ENCODE data around the gene ATXN7L2.

ATXN7L2 gene

GRCh38 chr1:109503935-109504334 lies 20.2 kb downstream of the ATXN7L2 start:
- TF ChIP-seq TCF4 (CRISPR knock-in tag; IDR thresholded peaks at IDR 0.05; ENCODE audit: borderline replicate concordance) (no peak), ZNF565 (CRISPR knock-in tag; conservative IDR thresholded peaks at IDR 0.05; ENCODE audit: low read depth) (no peak), ZC3H10 (CRISPR knock-in tag; IDR thresholded peaks at IDR 0.05) (no peak), RARB (CRISPR knock-in tag; IDR thresholded peaks at IDR 0.05) (no peak), SNAI2 (CRISPR knock-in tag; IDR thresholded peaks at IDR 0.05) (no peak), CSDC2 (CRISPR knock-in tag; IDR thresholded peaks at IDR 0.05) (no peak), ARNTL (CRISPR knock-in tag; IDR thresholded peaks at IDR 0.05; ENCODE audit: borderline replicate concordance, low read depth) (no peak), ZFP30 (CRISPR knock-in tag; IDR thresholded peaks at IDR 0.05) (no peak), ZNF8 (CRISPR knock-in tag; IDR thresholded peaks at IDR 0.05) (no peak), PATZ1 (CRISPR knock-in tag; IDR thresholded peaks at IDR 0.05; ENCODE audit: borderline replicate concordance) (no peak), CREB5 (CRISPR knock-in tag; IDR thresholded peaks at IDR 0.05; ENCODE audit: low read depth) (no peak), ZFP3 (CRISPR knock-in tag; IDR thresholded peaks at IDR 0.05) (no peak), ISL1 (CRISPR knock-in tag; IDR thresholded peaks at IDR 0.05) (no peak), BACH2 (CRISPR knock-in tag; IDR thresholded peaks at IDR 0.05; ENCODE audit: borderline replicate concordance) (no peak), OSR1 (CRISPR knock-in tag; IDR thresholded peaks at IDR 0.05) (no peak), ZNF70 (CRISPR knock-in tag; IDR thresholded peaks at IDR 0.05) (no peak), TOX (CRISPR knock-in tag; IDR thresholded peaks at IDR 0.05; ENCODE audit: borderline replicate concordance) (no peak)
- no peak for ATAC-seq

GRCh38 chr1:109504974-109505373 lies 21.3 kb downstream of the ATXN7L2 start:
- TF ChIP-seq ZNF70 (CRISPR knock-in tag; IDR thresholded peaks at IDR 0.05) (no peak), ZC3H10 (CRISPR knock-in tag; IDR thresholded peaks at IDR 0.05) (no peak), PPARA (CRISPR knock-in tag; IDR thresholded peaks at IDR 0.05; ENCODE audit: borderline replicate concordance) (no peak), TOX (CRISPR knock-in tag; IDR thresholded peaks at IDR 0.05; ENCODE audit: borderline replicate concordance) (no peak), ZFP3 (CRISPR knock-in tag; IDR thresholded peaks at IDR 0.05) (no peak), GLIS3 (CRISPR knock-in tag; IDR thresholded peaks at IDR 0.05) (no peak), CSDC2 (CRISPR knock-in tag; IDR thresholded peaks at IDR 0.05) (no peak), RARB (CRISPR knock-in tag; IDR thresholded peaks at IDR 0.05) (no peak), ZNF565 (CRISPR knock-in tag; conservative IDR thresholded peaks at IDR 0.05; ENCODE audit: low read depth) (no peak), OSR1 (CRISPR knock-in tag; IDR thresholded peaks at IDR 0.05) (no peak), TCF4 (CRISPR knock-in tag; IDR thresholded peaks at IDR 0.05; ENCODE audit: borderline replicate concordance) (no peak), ZFP30 (CRISPR knock-in tag; IDR thresholded peaks at IDR 0.05) (no peak)
- no peak for ATAC-seq

GRCh38 chr1:109508001-109508872 lies 24.5 kb downstream of the ATXN7L2 start:
- no peak for ATAC-seq
- TF ChIP-seq ZNF8 (CRISPR knock-in tag; IDR thresholded peaks at IDR 0.05) (no peak), GLIS3 (CRISPR knock-in tag; IDR thresholded peaks at IDR 0.05) (no peak), BACH2 (CRISPR knock-in tag; IDR thresholded peaks at IDR 0.05; ENCODE audit: borderline replicate concordance) (no peak), TSHZ2 (CRISPR knock-in tag; IDR thresholded peaks at IDR 0.05) (no peak), TOX (CRISPR knock-in tag; IDR thresholded peaks at IDR 0.05; ENCODE audit: borderline replicate concordance) (no peak), TCF4 (CRISPR knock-in tag; IDR thresholded peaks at IDR 0.05; ENCODE audit: borderline replicate concordance) (no peak), ISL1 (CRISPR knock-in tag; IDR thresholded peaks at IDR 0.05) (no peak), ZNF70 (CRISPR knock-in tag; IDR thresholded peaks at IDR 0.05) (no peak), ARNTL (CRISPR knock-in tag; IDR thresholded peaks at IDR 0.05; ENCODE audit: borderline replicate concordance, low read depth) (no peak), RARB (CRISPR knock-in tag; IDR thresholded peaks at IDR 0.05) (no peak)

GRCh38 chr1:109508873-109509175 lies 25.1 kb downstream of the ATXN7L2 start:
- TF ChIP-seq PPARA (CRISPR knock-in tag; IDR thresholded peaks at IDR 0.05; ENCODE audit: borderline replicate concordance) (no peak), ISL1 (CRISPR knock-in tag; IDR thresholded peaks at IDR 0.05) (no peak), TCF4 (CRISPR knock-in tag; IDR thresholded peaks at IDR 0.05; ENCODE audit: borderline replicate concordance) (no peak), SNAI2 (CRISPR knock-in tag; IDR thresholded peaks at IDR 0.05) (no peak), TOX (CRISPR knock-in tag; IDR thresholded peaks at IDR 0.05; ENCODE audit: borderline replicate concordance) (no peak), RARB (CRISPR knock-in tag; IDR thresholded peaks at IDR 0.05) (no peak), CSRNP3 (CRISPR knock-in tag; IDR thresholded peaks at IDR 0.05) (no peak)
- no peak for ATAC-seq

Data from SK-N-SH treated with all-trans-retinoic acid at 6 μM for 48 hours (cell line).